CD14-positive monocyte (primary cell): ENCODE data around the gene SF3B4. TPM values are rescaled to one million over a fixed set of nuclear protein-coding genes. Genes with fewer than 3 reads are reported as not detected.

Experiments
- DNase-seq, 3 donors: peaks; one replicate each; pipeline ENCODE4 v3.0.0-alpha.2; 2011 to 2022
- H2AFZ ChIP-seq: 2 replicates; pipeline ENCODE4 v1.6.0; 2012; ENCODE audit warnings: mild to moderate bottlenecking, low read depth, low read length, inconsistent platforms; ENCODE audit not compliant: insufficient read depth, poor library complexity, severe bottlenecking
- H3K27ac ChIP-seq, 2 donors: 1 replicate in 1 of 2; 2 replicates in 1 of 2; pipeline ENCODE4 v1.5.1; 2012 to 2013; ENCODE audit warnings: low read length in 2 of 2, control low read depth in 1 of 2, inconsistent platforms in 1 of 2, low read depth in 1 of 2, mild to moderate bottlenecking in 1 of 2
- H3K27me3 ChIP-seq, 2 donors: one replicate each; pipeline versions ENCODE4 v1.6.0 to v1.6.1; 2011 to 2013; ENCODE audit warnings: low read length in 2 of 2; ENCODE audit not compliant: control insufficient read depth in 2 of 2, insufficient read depth in 2 of 2
- H3K36me3 ChIP-seq, 2 donors: replicated peaks in 1 of 2; 1 replicate in 1 of 2; 2 replicates in 1 of 2; pipeline versions ENCODE4 v1.5.1 to v1.6.1; 2012 to 2013; ENCODE audit warnings: low read length in 2 of 2, control low read depth in 1 of 2, inconsistent platforms in 1 of 2, mild to moderate bottlenecking in 1 of 2; ENCODE audit not compliant: insufficient read depth in 2 of 2, control insufficient read depth in 1 of 2
- H3K4me1 ChIP-seq, 2 donors: 1 replicate in 1 of 2; 2 replicates in 1 of 2; pipeline versions ENCODE4 v1.5.1 to v1.6.1; 2012 to 2013; ENCODE audit warnings: low read length in 2 of 2, control low read depth in 1 of 2, inconsistent platforms in 1 of 2, mild to moderate bottlenecking in 1 of 2, moderate library complexity in 1 of 2; ENCODE audit not compliant: insufficient read depth in 2 of 2, control insufficient read depth in 1 of 2
- H3K4me2 ChIP-seq: replicated peaks from 2 replicates; pipeline ENCODE3; 2012; ENCODE audit warnings: low read length, moderate library complexity, mild to moderate bottlenecking; ENCODE audit not compliant: poor library complexity, severe bottlenecking; ENCODE audit errors: extremely low read depth
- H3K4me3 ChIP-seq, 3 experiments: fragments of 200-600 bp in 1 of 3; sonication (generic) in 1 of 3; replicated peaks in 1 of 3; 1 replicate in 2 of 3; 2 replicates in 1 of 3; pipeline ENCODE4 v1.5.1; 2011 to 2013; ENCODE audit warnings: low read length in 3 of 3, mild to moderate bottlenecking in 3 of 3, control low read depth in 2 of 3, low read depth in 2 of 3, inconsistent platforms in 1 of 3, moderate library complexity in 1 of 3
- H3K79me2 ChIP-seq: 2 replicates; pipeline ENCODE4 v1.6.0; 2012; ENCODE audit warnings: mild to moderate bottlenecking, control low read depth, inconsistent platforms, low read length, moderate library complexity; ENCODE audit not compliant: insufficient read depth
- H3K9ac ChIP-seq: 2 replicates; pipeline ENCODE4 v1.6.0; 2017; ENCODE audit warnings: low read length, mild to moderate bottlenecking; ENCODE audit not compliant: insufficient read depth, poor library complexity, severe bottlenecking
- H3K9me3 ChIP-seq, 2 donors: replicated peaks in 1 of 2; 1 replicate in 1 of 2; 2 replicates in 1 of 2; pipeline versions ENCODE4 v1.5.1 to v1.6.1; 2012 to 2013; ENCODE audit warnings: low read length in 2 of 2, control low read depth in 1 of 2; ENCODE audit not compliant: control insufficient read depth in 1 of 2, insufficient read depth in 1 of 2
- H4K20me1 ChIP-seq: 2 replicates; pipeline ENCODE4 v1.6.0; 2012; ENCODE audit warnings: mild to moderate bottlenecking, low read length, control low read depth, moderate library complexity; ENCODE audit not compliant: insufficient read depth
- H3K27ac Mint-ChIP-seq, 7 donors: one replicate each; pipeline ENCODE4 v1.8.0; 2020; ENCODE audit warnings: mild to moderate bottlenecking in 7 of 7, mixed read lengths in 7 of 7, moderate library complexity in 6 of 7, inconsistent platforms in 2 of 7
- H3K27me3 Mint-ChIP-seq, 3 donors: one replicate each; pipeline ENCODE4 v1.8.0; 2021 to 2022; ENCODE audit warnings: low read depth in 3 of 3, mild to moderate bottlenecking in 3 of 3, mixed read lengths in 3 of 3, moderate library complexity in 3 of 3, inconsistent platforms in 1 of 3
- H3K36me3 Mint-ChIP-seq, 2 donors: one replicate each; pipeline ENCODE4 v1.8.0; 2020; ENCODE audit warnings: mixed read lengths in 2 of 2, inconsistent platforms in 1 of 2, mild to moderate bottlenecking in 1 of 2
- H3K4me1 Mint-ChIP-seq: one replicate; pipeline ENCODE4 v1.8.0; 2020; ENCODE audit warnings: mild to moderate bottlenecking, mixed read lengths
- H3K4me3 Mint-ChIP-seq, 2 donors: one replicate each; pipeline ENCODE4 v1.8.0; 2020; ENCODE audit warnings: mild to moderate bottlenecking in 2 of 2, mixed read lengths in 2 of 2, moderate library complexity in 1 of 2
- H3K9me3 Mint-ChIP-seq, 7 donors: one replicate each; pipeline ENCODE4 v1.8.0; 2020 to 2022; ENCODE audit warnings: mixed read lengths in 7 of 7, mild to moderate bottlenecking in 6 of 7, moderate library complexity in 6 of 7, inconsistent platforms in 2 of 7
- CTCF ChIP-seq: fragments of 200-600 bp; IDR thresholded peaks from one replicate; pipeline ENCODE4 v1.8.0; 2022; ENCODE audit warnings: antibody characterized with exemption, mild to moderate bottlenecking
- WGBS: methylation state at CpG from one replicate; pipeline ENCODE4 v1.1.5; 2013; ENCODE audit warnings: missing lambda C conversion rate; ENCODE audit not compliant: insufficient coverage; 5-methylcytosine and 5-hydroxymethylcytosine counted together
- intact Hi-C, 2 donors: fragments of 100-400 bp; cut with micrococcal nuclease; formaldehyde crosslinking; loops; one replicate each; pipeline versions ENCODE4 v1.15.0 to v1.15.1; 2023
- polyA plus RNA-seq, 3 donors: library from polyadenylated mRNA; depleted of rRNA in 1 of 3; unstranded in 2 of 3; stranded (reverse) in 1 of 3; fragments of 300-500 nt in 2 of 3; fragments of >200 nt in 1 of 3; fragmentation: Illumina TruSeq in 2 of 3; gene quantifications; 1 replicate in 2 of 3; 2 replicates in 1 of 3; pipeline ENCODE4 v1.2.3, GENCODE V29; 2012 to 2021

Gene SF3B4
- polyA plus RNA-seq, 3 donors, result 52.2 to 78.6 (median 64.6) TPM

- H3K9ac ChIP-seq, result no peak overlapping the region
- intact Hi-C loops, result no loop called here
These were observed 50.2 kb downstream of the SF3B4 start for GRCh38 chr1:149877211-149877946.

More at GRCh38 chr1:149877211-149877946, 50.2 kb downstream of the SF3B4 start:
- Mint-ChIP-seq H3K4me1 (peaks cover 4% of the 10 kb centered on the region), H3K9me3 (no peaks in the 10 kb centered on the region), H3K36me3 (no peaks in the 10 kb centered on the region), H3K27ac (peak overlapping the region in 1 of 7 donors; percentile 2), H3K27me3 (peaks cover 0 to 2% (median 0%) of the 10 kb centered on the region in 3 donors), H3K4me3 (no peak overlapping the region)
- Histone ChIP-seq H3K36me3 (no peaks in the 10 kb centered on the region), H4K20me1 (peaks cover 6% of the 10 kb centered on the region), H3K27me3 (no peaks in the 10 kb centered on the region), H3K4me3 (no peak overlapping the region), H3K4me1 (no peaks in the 10 kb centered on the region), H2AFZ (no peak overlapping the region), H3K79me2 (no peaks in the 10 kb centered on the region), H3K9me3 (no peaks in the 10 kb centered on the region), H3K4me2 (no peak overlapping the region), H3K27ac (no peak overlapping the region)
- DNase-seq, result no peak
- 97% methylated on average over 7 of the region's 7 CpGs for WGBS
- TF ChIP-seq CTCF, result no peak

Other genes with a start within 250 kb of the SF3B4 start
- gene FCGR1A, start 145.1 kb downstream of the SF3B4 start, polyA plus RNA-seq, result 10 to 100 TPM; 48.8 to 79.7 (median 49.4) TPM
- gene BOLA1, start 28.2 kb downstream of the SF3B4 start, polyA plus RNA-seq, result 10 to 100 TPM in 2 of 3 donors, 1 to 10 TPM in 1; 5.1 to 17.8 (median 17.6) TPM
- under 1 TPM; 0.07 to 0.17 (median 0.14) TPM for gene SV2A, start 10.0 kb downstream of the SF3B4 start, polyA plus RNA-seq
- gene MTMR11, start 9.1 kb upstream of the SF3B4 start, polyA plus RNA-seq, result 100 to 1,000 TPM in 1 of 3 donors, 10 to 100 TPM in 2; 53.1 to 152 (median 54.6) TPM
- gene OTUD7B, start 82.9 kb upstream of the SF3B4 start, polyA plus RNA-seq, result under 1 TPM in 1 of 3 donors, not detected in 2; 0.03 TPM
- gene VPS45, start 140.0 kb upstream of the SF3B4 start, polyA plus RNA-seq, result 10 to 100 TPM; 36.0 to 41.9 (median 36.8) TPM
- gene PLEKHO1, start 222.1 kb upstream of the SF3B4 start, polyA plus RNA-seq, result 100 to 1,000 TPM in 2 of 3 donors, 10 to 100 TPM in 1; 87.2 to 170 (median 110) TPM